ENCODE data around the gene UMPS.

The UMPS gene

GRCh38 chr3:124762661-124763011, 32.4 kb downstream of the UMPS start:
- DNase-seq (ENCODE audit: extremely low read depth, insufficient read length), result no peak
- Histone ChIP-seq H3K36me3 (ENCODE audit: control insufficient read depth, insufficient read depth, low read length) (no peaks in the 10 kb centered on the region), H3K4me3 (replicated peaks; ENCODE audit: low read depth, low read length) (no peak overlapping the region), H3K27me3 (replicated peaks; ENCODE audit: control insufficient read depth, insufficient read depth, low read length) (no peaks in the 10 kb centered on the region)
- TF ChIP-seq, protein P1, sequence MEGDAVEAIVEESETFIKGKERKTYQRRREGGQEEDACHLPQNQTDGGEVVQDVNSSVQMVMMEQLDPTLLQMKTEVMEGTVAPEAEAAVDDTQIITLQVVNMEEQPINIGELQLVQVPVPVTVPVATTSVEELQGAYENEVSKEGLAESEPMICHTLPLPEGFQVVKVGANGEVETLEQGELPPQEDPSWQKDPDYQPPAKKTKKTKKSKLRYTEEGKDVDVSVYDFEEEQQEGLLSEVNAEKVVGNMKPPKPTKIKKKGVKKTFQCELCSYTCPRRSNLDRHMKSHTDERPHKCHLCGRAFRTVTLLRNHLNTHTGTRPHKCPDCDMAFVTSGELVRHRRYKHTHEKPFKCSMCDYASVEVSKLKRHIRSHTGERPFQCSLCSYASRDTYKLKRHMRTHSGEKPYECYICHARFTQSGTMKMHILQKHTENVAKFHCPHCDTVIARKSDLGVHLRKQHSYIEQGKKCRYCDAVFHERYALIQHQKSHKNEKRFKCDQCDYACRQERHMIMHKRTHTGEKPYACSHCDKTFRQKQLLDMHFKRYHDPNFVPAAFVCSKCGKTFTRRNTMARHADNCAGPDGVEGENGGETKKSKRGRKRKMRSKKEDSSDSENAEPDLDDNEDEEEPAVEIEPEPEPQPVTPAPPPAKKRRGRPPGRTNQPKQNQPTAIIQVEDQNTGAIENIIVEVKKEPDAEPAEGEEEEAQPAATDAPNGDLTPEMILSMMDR (IDR thresholded peaks at IDR 0.05; ENCODE audit: insufficient read depth, low read length, poor library complexity, severe bottlenecking), result no peak

DNA sequence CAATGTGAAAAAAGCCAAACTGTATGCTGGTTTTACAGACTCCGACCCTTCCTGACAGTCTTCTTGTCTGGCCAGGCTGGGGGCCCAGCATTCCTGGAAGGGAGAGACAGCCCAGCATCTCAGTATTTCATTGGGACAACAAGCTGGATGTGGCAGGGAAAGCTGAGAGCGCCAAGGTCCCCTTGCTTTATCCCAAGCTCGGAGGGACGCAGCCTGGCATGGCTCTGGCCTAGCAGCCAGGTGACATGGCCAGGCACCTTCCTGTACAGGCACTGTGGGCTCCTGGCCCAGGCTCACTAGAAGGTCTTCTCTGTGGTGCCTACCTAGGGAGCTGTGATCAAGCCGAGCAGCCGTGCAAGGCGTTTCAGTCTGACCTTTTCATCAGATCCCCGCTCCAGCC, 33.0 kb downstream of the UMPS start:
- Histone ChIP-seq H3K27me3 (replicated peaks; ENCODE audit: control insufficient read depth, insufficient read depth, low read length) (no peaks in the 10 kb centered on the region), H3K4me3 (replicated peaks; ENCODE audit: low read depth, low read length) (no peak overlapping the region), H3K36me3 (ENCODE audit: control insufficient read depth, insufficient read depth, low read length) (no peaks in the 10 kb centered on the region)
- no peak for DNase-seq (ENCODE audit: extremely low read depth, insufficient read length)
- TF ChIP-seq, protein P1 (IDR thresholded peaks at IDR 0.05; ENCODE audit: insufficient read depth, low read length, poor library complexity, severe bottlenecking), result no peak

DNA sequence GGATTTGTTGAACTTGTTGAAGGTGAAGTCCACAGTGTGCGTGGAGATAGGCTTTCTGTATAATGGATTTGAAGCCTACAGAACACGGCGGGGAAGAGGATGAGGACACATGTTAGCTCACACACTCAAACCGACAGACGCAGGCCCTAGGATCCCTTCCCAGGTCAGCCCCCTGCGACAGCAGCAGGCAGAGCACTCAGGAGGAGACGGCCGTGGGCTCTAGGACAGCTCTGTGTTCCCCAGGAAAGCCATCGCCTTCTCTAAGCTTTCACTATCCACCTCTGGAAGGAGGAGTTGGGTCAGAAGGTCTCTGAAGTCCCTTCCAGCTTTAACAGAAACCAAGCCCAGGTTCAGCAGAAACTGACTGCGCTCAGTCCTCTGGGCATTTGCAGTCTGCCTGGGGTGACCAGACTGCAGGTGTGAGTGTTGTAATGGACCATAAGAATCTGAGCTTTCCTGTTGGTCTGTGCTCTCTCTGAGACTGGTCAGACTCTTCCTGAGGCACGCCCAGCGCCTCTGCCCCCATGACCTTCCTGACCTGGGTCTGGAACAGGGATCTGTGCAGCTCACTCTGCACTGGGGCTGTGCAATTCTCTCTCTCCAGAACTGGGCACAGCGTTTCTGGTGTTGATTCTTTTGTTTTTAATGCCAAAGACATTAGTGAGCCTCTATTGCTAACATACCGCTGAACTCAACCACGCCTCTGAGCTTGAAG, 33.5 kb downstream of the UMPS start:
- Histone ChIP-seq H3K36me3 (ENCODE audit: control insufficient read depth, insufficient read depth, low read length) (no peaks in the 10 kb centered on the region), H3K27me3 (replicated peaks; ENCODE audit: control insufficient read depth, insufficient read depth, low read length) (no peaks in the 10 kb centered on the region), H3K4me3 (replicated peaks; ENCODE audit: low read depth, low read length) (no peak overlapping the region)
- TF ChIP-seq, protein P1 (IDR thresholded peaks at IDR 0.05; ENCODE audit: insufficient read depth, low read length, poor library complexity, severe bottlenecking), result no peak
- no peak for DNase-seq (ENCODE audit: extremely low read depth, insufficient read length)

DNA sequence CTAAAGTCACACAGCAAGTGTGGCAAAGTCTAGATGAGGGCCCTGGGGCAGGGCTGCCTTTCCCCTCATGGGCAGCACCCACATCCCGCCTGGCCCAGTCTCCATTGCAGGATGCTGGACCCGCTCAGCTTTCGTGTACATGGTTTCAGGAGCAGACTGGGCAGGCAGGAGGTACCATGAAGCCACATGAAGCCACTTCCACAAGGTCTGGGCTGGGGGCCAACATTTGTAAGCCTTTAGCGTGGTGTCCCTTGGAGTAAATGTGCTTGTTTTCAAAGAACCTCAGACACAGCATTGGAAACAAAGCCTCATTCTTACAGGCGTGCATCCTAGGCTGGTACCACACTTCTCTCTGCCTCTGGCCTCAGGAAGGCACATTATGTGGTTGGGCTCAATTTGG, 34.5 kb downstream of the UMPS start:
- DNase-seq (ENCODE audit: extremely low read depth, insufficient read length), result no peak
- H3K36me3 ChIP-seq (ENCODE audit: control insufficient read depth, insufficient read depth, low read length), result no peaks in the 10 kb centered on the region
- no peak overlapping the region for H3K4me3 ChIP-seq (replicated peaks; ENCODE audit: low read depth, low read length)
- TF ChIP-seq, protein P1 (IDR thresholded peaks at IDR 0.05; ENCODE audit: insufficient read depth, low read length, poor library complexity, severe bottlenecking), result no peak
- H3K27me3 ChIP-seq (replicated peaks; ENCODE audit: control insufficient read depth, insufficient read depth, low read length), result no peaks in the 10 kb centered on the region

GRCh38 chr3:124765197-124765840, 35.1 kb downstream of the UMPS start:
- H3K36me3 ChIP-seq (ENCODE audit: control insufficient read depth, insufficient read depth, low read length), result no peaks in the 10 kb centered on the region
- DNase-seq (ENCODE audit: extremely low read depth, insufficient read length), result no peak
- H3K4me3 ChIP-seq (replicated peaks; ENCODE audit: low read depth, low read length), result no peak overlapping the region
- TF ChIP-seq, protein P1 (IDR thresholded peaks at IDR 0.05; ENCODE audit: insufficient read depth, low read length, poor library complexity, severe bottlenecking), result no peak
- no peaks in the 10 kb centered on the region for H3K27me3 ChIP-seq (replicated peaks; ENCODE audit: control insufficient read depth, insufficient read depth, low read length)

All from GM06990 (cell line).